SK-N-SH treated with all-trans-retinoic acid at 6 μM for 48 hours (cell line): Measurements from ENCODE around the gene EMSY.
"Not testable (repeated sequence)": the region's sequence is repeated elsewhere in the genome, so short reads cannot be mapped to it uniquely, and the experiment has no call there.

Experiments
- ATAC-seq: fragments of 200-7000 bp; cut with Tn5 transposase; 3 replicates; pipeline ENCODE4 v1.9.1; 2020; ENCODE audit warnings: mild to moderate bottlenecking, moderate library complexity
- CSDC2 ChIP-seq: fragments of 250-450 bp; sonication (Bioruptor Pico); IDR thresholded peaks from 2 replicates; pipeline ENCODE4 v1.5.0; 2020; ENCODE audit warnings: mild to moderate bottlenecking, moderate library complexity
- CSRNP3 ChIP-seq: fragments of 250-450 bp; sonication (Bioruptor Pico); IDR thresholded peaks from 2 replicates; pipeline ENCODE4 v1.5.1; 2021; ENCODE audit warnings: mild to moderate bottlenecking, moderate library complexity
- ESRRG ChIP-seq: fragments of 250-450 bp; sonication (Bioruptor Pico); IDR thresholded peaks from 2 replicates; pipeline ENCODE4 v1.6.1; 2021; ENCODE audit warnings: mild to moderate bottlenecking
- ISL1 ChIP-seq: fragments of 250-450 bp; sonication (Bioruptor Pico); IDR thresholded peaks from 2 replicates; pipeline ENCODE4 v2.1.2; 2022; ENCODE audit warnings: mild to moderate bottlenecking, moderate library complexity
- OSR1 ChIP-seq: fragments of 250-450 bp; sonication (Bioruptor Pico); IDR thresholded peaks from 2 replicates; pipeline ENCODE4 v1.8.0; 2022; ENCODE audit warnings: moderate library complexity, mild to moderate bottlenecking, inconsistent platforms
- POU6F1 ChIP-seq: fragments of 250-450 bp; sonication (Bioruptor Pico); IDR thresholded peaks from 2 replicates; pipeline ENCODE4 v1.8.0; 2021; ENCODE audit warnings: low read depth, mild to moderate bottlenecking, moderate library complexity, borderline replicate concordance
- PPARA ChIP-seq: fragments of 250-450 bp; sonication (Bioruptor Pico); IDR thresholded peaks from 2 replicates; pipeline ENCODE4 v1.5.0; 2020; ENCODE audit warnings: mild to moderate bottlenecking, borderline replicate concordance
- RARB ChIP-seq: fragments of 250-450 bp; sonication (Bioruptor Pico); IDR thresholded peaks from 2 replicates; pipeline ENCODE4 v1.8.0; 2021; ENCODE audit warnings: mild to moderate bottlenecking, moderate library complexity
- SNAI2 ChIP-seq: fragments of 250-450 bp; sonication (Bioruptor Pico); IDR thresholded peaks from 2 replicates; pipeline ENCODE4 v1.5.0; 2020; ENCODE audit warnings: mild to moderate bottlenecking, moderate library complexity
- TCF4 ChIP-seq: fragments of 250-450 bp; sonication (Bioruptor Pico); IDR thresholded peaks from 2 replicates; pipeline ENCODE4 v1.8.0; 2021; ENCODE audit warnings: mild to moderate bottlenecking, moderate library complexity, borderline replicate concordance
- TOX ChIP-seq: fragments of 250-450 bp; sonication (Bioruptor Pico); IDR thresholded peaks from 2 replicates; pipeline ENCODE4 v1.8.0; 2021; ENCODE audit warnings: mild to moderate bottlenecking, moderate library complexity, borderline replicate concordance
- ZFP3 ChIP-seq: fragments of 250-450 bp; sonication (Bioruptor Pico); IDR thresholded peaks from 2 replicates; pipeline ENCODE4 v1.5.0; 2020; ENCODE audit warnings: mild to moderate bottlenecking, moderate library complexity
- ZFP30 ChIP-seq: fragments of 450-650 bp; formaldehyde crosslinking; IDR thresholded peaks from 2 replicates; pipeline ENCODE4 v1.5.0; 2022; ENCODE audit warnings: mild to moderate bottlenecking, moderate library complexity
- ZNF565 ChIP-seq: fragments of 450-650 bp; formaldehyde crosslinking; conservative IDR thresholded peaks from 2 replicates; pipeline ENCODE4 v1.5.0; 2020; ENCODE audit warnings: low read depth, mild to moderate bottlenecking, moderate library complexity
- ZNF70 ChIP-seq: fragments of 450-650 bp; formaldehyde crosslinking; IDR thresholded peaks from 2 replicates; pipeline ENCODE4 v1.5.0; 2020; ENCODE audit warnings: mild to moderate bottlenecking, moderate library complexity
- ZNF8 ChIP-seq: fragments of 450-650 bp; formaldehyde crosslinking; IDR thresholded peaks from 2 replicates; pipeline ENCODE4 v1.5.0; 2020; ENCODE audit warnings: mild to moderate bottlenecking, moderate library complexity
- TF ChIP-seq, protein P1 (sequence below): fragments of 250-450 bp; sonication (Bioruptor Pico); IDR thresholded peaks from 2 replicates; pipeline ENCODE4 v1.8.0; 2020; ENCODE audit warnings: mild to moderate bottlenecking, moderate library complexity, borderline replicate concordance
- TF ChIP-seq, protein P2 (sequence below): fragments of 250-450 bp; sonication (Bioruptor Pico); IDR thresholded peaks from 2 replicates; pipeline ENCODE4 v1.5.0; 2020; ENCODE audit warnings: mild to moderate bottlenecking, moderate library complexity

Gene EMSY

GRCh38 chr11:76568139-76568538, 123.3 kb downstream of the EMSY start:
- no peak for ATAC-seq
- TF ChIP-seq PPARA (CRISPR knock-in tag), result no peak
- no peak for TF ChIP-seq POU6F1 (CRISPR knock-in tag)
- TF ChIP-seq ZNF8 (CRISPR knock-in tag), result no peak
- no peak for TF ChIP-seq RARB
- no peak for TF ChIP-seq TCF4 (CRISPR knock-in tag)
- TF ChIP-seq CSDC2 (CRISPR knock-in tag), result no peak
- TF ChIP-seq TOX (CRISPR knock-in tag), result no peak
- no peak for TF ChIP-seq CSRNP3 (CRISPR knock-in tag)
- TF ChIP-seq OSR1, result no peak
- TF ChIP-seq, protein P1, sequence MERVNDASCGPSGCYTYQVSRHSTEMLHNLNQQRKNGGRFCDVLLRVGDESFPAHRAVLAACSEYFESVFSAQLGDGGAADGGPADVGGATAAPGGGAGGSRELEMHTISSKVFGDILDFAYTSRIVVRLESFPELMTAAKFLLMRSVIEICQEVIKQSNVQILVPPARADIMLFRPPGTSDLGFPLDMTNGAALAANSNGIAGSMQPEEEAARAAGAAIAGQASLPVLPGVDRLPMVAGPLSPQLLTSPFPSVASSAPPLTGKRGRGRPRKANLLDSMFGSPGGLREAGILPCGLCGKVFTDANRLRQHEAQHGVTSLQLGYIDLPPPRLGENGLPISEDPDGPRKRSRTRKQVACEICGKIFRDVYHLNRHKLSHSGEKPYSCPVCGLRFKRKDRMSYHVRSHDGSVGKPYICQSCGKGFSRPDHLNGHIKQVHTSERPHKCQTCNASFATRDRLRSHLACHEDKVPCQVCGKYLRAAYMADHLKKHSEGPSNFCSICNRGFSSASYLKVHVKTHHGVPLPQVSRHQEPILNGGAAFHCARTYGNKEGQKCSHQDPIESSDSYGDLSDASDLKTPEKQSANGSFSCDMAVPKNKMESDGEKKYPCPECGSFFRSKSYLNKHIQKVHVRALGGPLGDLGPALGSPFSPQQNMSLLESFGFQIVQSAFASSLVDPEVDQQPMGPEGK (CRISPR knock-in tag), result no peak
- no peak for TF ChIP-seq ESRRG (CRISPR knock-in tag)
- no peak for TF ChIP-seq ZNF565 (CRISPR knock-in tag)
- TF ChIP-seq ZFP3 (CRISPR knock-in tag), result no peak
- no peak for TF ChIP-seq ZNF70 (CRISPR knock-in tag)
- TF ChIP-seq ZFP30 (CRISPR knock-in tag), result no peak
- no peak for TF ChIP-seq SNAI2 (CRISPR knock-in tag)
- no peak for TF ChIP-seq ISL1 (CRISPR knock-in tag)

DNA sequence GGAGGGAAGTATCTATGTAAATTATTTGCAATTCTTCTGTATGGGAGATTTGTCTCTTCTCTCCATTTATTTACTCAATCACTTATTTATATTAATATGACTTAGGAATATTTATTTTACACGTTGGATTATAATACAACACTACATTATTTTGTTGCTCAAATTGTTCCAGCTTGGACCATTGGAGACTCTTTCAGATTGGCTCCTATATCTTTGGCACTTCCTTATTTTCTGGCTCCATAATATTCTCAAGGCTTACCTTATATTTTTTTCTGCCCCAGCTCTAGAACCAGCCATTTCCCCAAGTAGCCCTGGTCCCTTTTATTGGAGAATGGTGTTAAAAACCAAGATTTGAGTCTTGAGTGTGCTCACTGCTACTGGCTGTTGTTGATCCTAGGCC, 123.8 kb downstream of the EMSY start:
- TF ChIP-seq OSR1, result no peak
- TF ChIP-seq, protein P2, sequence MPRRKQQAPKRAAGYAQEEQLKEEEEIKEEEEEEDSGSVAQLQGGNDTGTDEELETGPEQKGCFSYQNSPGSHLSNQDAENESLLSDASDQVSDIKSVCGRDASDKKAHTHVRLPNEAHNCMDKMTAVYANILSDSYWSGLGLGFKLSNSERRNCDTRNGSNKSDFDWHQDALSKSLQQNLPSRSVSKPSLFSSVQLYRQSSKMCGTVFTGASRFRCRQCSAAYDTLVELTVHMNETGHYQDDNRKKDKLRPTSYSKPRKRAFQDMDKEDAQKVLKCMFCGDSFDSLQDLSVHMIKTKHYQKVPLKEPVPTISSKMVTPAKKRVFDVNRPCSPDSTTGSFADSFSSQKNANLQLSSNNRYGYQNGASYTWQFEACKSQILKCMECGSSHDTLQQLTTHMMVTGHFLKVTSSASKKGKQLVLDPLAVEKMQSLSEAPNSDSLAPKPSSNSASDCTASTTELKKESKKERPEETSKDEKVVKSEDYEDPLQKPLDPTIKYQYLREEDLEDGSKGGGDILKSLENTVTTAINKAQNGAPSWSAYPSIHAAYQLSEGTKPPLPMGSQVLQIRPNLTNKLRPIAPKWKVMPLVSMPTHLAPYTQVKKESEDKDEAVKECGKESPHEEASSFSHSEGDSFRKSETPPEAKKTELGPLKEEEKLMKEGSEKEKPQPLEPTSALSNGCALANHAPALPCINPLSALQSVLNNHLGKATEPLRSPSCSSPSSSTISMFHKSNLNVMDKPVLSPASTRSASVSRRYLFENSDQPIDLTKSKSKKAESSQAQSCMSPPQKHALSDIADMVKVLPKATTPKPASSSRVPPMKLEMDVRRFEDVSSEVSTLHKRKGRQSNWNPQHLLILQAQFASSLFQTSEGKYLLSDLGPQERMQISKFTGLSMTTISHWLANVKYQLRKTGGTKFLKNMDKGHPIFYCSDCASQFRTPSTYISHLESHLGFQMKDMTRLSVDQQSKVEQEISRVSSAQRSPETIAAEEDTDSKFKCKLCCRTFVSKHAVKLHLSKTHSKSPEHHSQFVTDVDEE (CRISPR knock-in tag), result no peak
- TF ChIP-seq ISL1 (CRISPR knock-in tag), result no peak
- no peak for TF ChIP-seq ESRRG (CRISPR knock-in tag)
- no peak for ATAC-seq

- not testable (repeated sequence) for ATAC-seq
These were observed 127.5 kb downstream of the EMSY start for GRCh38 chr11:76572181-76572875.

- ATAC-seq, result no peak
- TF ChIP-seq CSRNP3 (CRISPR knock-in tag), result no peak
- no peak for TF ChIP-seq OSR1
- TF ChIP-seq ZNF70 (CRISPR knock-in tag), result no peak
These were observed 129.6 kb downstream of the EMSY start for GRCh38 chr11:76574406-76574805.
